Measurements from ENCODE around the gene ZNF592. TPM values are rescaled to one million over a fixed set of nuclear protein-coding genes. Genes with fewer than 3 reads are reported as not detected.

The ZNF592 gene
- total RNA-seq, 4 donors from 2014 or later: 21.6 to 36.3 (median 32.6) TPM

DNA sequence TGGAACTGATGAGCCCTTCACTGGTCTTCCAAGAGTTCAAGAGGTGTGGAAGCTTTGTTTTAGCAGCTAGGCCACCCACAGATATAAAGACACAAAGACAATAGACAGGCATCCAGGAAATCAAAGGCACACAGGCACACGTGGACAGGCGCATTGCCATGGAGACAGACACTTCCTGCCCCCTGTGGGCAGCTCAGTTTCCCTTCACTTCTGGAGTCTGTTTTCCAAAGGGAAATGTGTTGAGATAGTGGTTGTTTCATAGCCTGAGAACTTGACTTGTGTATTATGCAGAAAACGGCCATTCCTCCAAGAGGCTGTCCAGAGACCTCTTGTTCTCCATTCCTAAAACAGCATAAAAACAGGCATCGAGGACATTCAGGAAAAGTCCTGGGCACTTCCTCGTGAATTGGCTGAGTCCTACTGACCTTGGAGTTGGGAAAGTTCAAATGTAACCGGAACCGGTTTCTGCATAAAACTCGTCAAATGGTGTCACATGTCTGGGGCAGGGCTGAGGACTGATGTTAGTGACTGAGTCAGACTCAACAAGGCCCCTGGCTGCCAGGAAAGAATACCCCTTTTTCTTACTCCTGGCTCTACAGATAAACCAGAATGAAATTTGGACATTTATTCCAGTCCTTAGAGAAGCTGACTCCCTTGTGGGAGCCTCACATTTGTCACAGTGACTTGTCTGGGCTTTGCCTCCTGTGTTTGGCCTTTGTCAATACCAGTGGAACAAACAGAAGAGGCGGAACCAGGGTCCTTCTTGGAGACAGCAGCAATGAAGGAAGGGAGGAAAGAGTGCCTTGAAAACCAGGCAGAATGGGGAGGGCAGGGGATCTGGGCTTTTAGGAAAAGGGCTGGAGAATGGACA lies 70.1 kb downstream of the ZNF592 start:
- peaks cover 0 to 54% (median 13%) of the 10 kb centered on the region in 4 donors for H3K4me1 ChIP-seq
- H3K36me3 ChIP-seq: no peaks in the 10 kb centered on the region
- WGBS, 2 donors: 33 to 37% methylated on average over 9 of the region's 9 CpGs
- H3K4me3 ChIP-seq: no peak overlapping the region
- TF ChIP-seq EP300 (IDR thresholded peaks at IDR 0.05) (peak in 1 of 2 donors; percentile 18), POLR2A (IDR thresholded peaks at IDR 0.05) (no peak)
- TF ChIP-seq, protein P1, sequence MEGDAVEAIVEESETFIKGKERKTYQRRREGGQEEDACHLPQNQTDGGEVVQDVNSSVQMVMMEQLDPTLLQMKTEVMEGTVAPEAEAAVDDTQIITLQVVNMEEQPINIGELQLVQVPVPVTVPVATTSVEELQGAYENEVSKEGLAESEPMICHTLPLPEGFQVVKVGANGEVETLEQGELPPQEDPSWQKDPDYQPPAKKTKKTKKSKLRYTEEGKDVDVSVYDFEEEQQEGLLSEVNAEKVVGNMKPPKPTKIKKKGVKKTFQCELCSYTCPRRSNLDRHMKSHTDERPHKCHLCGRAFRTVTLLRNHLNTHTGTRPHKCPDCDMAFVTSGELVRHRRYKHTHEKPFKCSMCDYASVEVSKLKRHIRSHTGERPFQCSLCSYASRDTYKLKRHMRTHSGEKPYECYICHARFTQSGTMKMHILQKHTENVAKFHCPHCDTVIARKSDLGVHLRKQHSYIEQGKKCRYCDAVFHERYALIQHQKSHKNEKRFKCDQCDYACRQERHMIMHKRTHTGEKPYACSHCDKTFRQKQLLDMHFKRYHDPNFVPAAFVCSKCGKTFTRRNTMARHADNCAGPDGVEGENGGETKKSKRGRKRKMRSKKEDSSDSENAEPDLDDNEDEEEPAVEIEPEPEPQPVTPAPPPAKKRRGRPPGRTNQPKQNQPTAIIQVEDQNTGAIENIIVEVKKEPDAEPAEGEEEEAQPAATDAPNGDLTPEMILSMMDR (IDR thresholded peaks at IDR 0.05): no peak
- H3K27me3 ChIP-seq: no peaks in the 10 kb centered on the region
- no peak for DNase-seq (ENCODE audit: low spot score in 2 of 2)
- peak overlapping the region in 3 of 4 donors; percentile 13 to 72 (median 63) for H3K27ac ChIP-seq
- H3K9me3 ChIP-seq: no peaks in the 10 kb centered on the region

DNA sequence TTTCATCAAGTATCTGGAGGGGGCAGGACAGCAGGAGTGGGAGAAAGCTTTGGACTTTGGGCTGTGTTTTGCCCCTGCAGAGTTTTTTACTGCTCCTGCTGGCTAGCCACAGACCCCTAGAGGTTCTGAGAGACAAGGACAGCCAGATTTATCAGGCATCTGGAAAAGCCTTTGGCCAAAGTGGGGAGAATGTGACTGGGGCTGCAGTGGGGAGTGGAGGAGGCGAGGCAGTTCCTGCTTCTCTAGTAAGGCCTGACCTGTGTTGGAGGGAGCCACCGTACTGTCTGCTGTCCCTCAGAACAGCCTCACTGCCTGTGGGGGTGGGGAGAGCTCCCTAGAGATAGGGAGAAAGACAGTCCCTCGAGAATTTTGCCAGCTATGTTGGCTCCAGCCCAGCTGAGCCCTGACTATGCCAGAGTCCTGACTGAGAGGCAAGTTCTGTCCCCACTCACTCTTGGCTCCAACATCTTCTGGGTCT lies 70.9 kb downstream of the ZNF592 start:
- no peaks in the 10 kb centered on the region for H3K9me3 ChIP-seq
- no peak overlapping the region for H3K4me3 ChIP-seq
- H3K27me3 ChIP-seq: no peaks in the 10 kb centered on the region
- WGBS, 2 donors: 47 to 48% methylated on average over 3 of the region's 3 CpGs
- H3K27ac ChIP-seq: peak overlapping the region in 3 of 4 donors; percentile 6 to 59 (median 13)
- no peaks in the 10 kb centered on the region for H3K36me3 ChIP-seq
- DNase-seq (ENCODE audit: low spot score in 2 of 2): no peak
- TF ChIP-seq, protein P1 (IDR thresholded peaks at IDR 0.05): no peak
- TF ChIP-seq POLR2A (IDR thresholded peaks at IDR 0.05): no peak
- TF ChIP-seq EP300 (IDR thresholded peaks at IDR 0.05): no peak
- H3K4me1 ChIP-seq: peaks cover 0 to 60% (median 13%) of the 10 kb centered on the region in 4 donors

GRCh38 chr15:84819791-84820190 lies 71.4 kb downstream of the ZNF592 start:
- H3K27me3 ChIP-seq: no peaks in the 10 kb centered on the region
- peaks cover 0 to 64% (median 13%) of the 10 kb centered on the region in 4 donors for H3K4me1 ChIP-seq
- no peaks in the 10 kb centered on the region for H3K36me3 ChIP-seq
- H3K9me3 ChIP-seq: no peaks in the 10 kb centered on the region
- DNase-seq (ENCODE audit: low spot score in 2 of 2): no peak
- H3K4me3 ChIP-seq: no peak overlapping the region
- no peak overlapping the region for H3K27ac ChIP-seq
- TF ChIP-seq EP300 (IDR thresholded peaks at IDR 0.05) (no peak), POLR2A (IDR thresholded peaks at IDR 0.05) (no peak)
- TF ChIP-seq, protein P1 (IDR thresholded peaks at IDR 0.05): no peak
- 75 to 81% methylated on average over 2 of the region's 2 CpGs for WGBS, 2 donors

DNA sequence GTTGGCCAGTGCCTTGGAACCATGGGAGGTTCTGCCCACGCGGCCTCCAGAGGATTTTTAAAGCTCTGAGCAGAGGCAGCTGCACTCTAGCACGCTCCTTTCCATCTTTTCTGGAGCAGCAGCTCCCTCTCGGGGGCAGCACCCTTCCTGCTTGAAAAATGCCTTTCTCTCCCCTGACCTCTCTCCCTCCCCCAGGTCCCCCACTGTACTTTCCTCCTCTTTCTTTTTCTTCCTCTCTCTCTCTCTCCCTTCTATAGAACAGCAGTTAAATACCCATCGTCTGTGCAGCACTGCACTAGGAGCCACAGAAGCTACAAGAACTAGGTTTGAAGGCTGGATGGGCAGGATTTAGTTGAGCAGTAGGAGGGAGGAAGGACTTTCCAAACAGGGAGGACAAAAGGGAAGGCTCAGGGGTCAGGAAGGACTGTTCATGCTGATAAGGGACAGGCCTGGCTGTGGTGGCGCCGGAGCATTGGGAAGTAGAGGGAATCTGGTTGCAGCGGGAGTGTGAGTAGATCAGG lies 73.2 kb downstream of the ZNF592 start:
- Histone ChIP-seq H3K36me3 (no peaks in the 10 kb centered on the region), H3K4me1 (peaks cover 0 to 79% (median 14%) of the 10 kb centered on the region in 4 donors), H3K4me3 (no peak overlapping the region), H3K27ac (no peak overlapping the region), H3K9me3 (no peaks in the 10 kb centered on the region), H3K27me3 (no peaks in the 10 kb centered on the region)
- DNase-seq (ENCODE audit: low spot score in 2 of 2): no peak
- 57 to 58% methylated on average over 8 of the region's 8 CpGs for WGBS, 2 donors
- TF ChIP-seq POLR2A (IDR thresholded peaks at IDR 0.05) (no peak), EP300 (IDR thresholded peaks at IDR 0.05) (no peak)
- TF ChIP-seq, protein P1 (IDR thresholded peaks at IDR 0.05): no peak

Measured in tibial nerve (tissue), 4 donors.